A673 (cell line): Measurements from ENCODE around the gene NETO1. TPM values are rescaled to one million over a fixed set of nuclear protein-coding genes. Genes with fewer than 3 reads are reported as not detected.
A peak's percentile ranks its signal among the peaks of the same experiment; 100 is the strongest.

Source experiments
- BruUV-seq: library from RNA; stranded (reverse); fragments of 400-500 nt; replicated peaks from 2 replicates; lab custom pipeline; 2021; lab: Mats Ljungman, UMichigan
- CTCF ChIA-PET: fragments of 300-600 bp; sonication (Branson Sonifier 250); formaldehyde crosslinking; loops from one replicate; lab custom pipeline; 2022; ENCODE audit warnings: antibody characterized with exemption; lab: Charles Lee
- POLR2A ChIA-PET: fragments of 300-600 bp; sonication (Branson Sonifier 250); formaldehyde crosslinking; loops from one replicate; lab custom pipeline; 2022; ENCODE audit warnings: antibody characterized with exemption; ENCODE audit not compliant: low non-redundant PET; lab: Charles Lee
- DNase-seq: peaks from one replicate; pipeline ENCODE4 v3.0.0-alpha.2; 2015; ENCODE audit warnings: low spot score
- H3K27ac ChIP-seq: fragments of 200-600 bp; sonication (generic); 2 replicates; pipeline ENCODE4 v1.5.1; 2016; ENCODE audit warnings: mixed run types, low read depth, mild to moderate bottlenecking, mixed read lengths, antibody characterized with exemption, low read length; ENCODE audit not compliant: poor library complexity, severe bottlenecking
- H3K27me3 ChIP-seq: fragments of 200-600 bp; sonication (generic); replicated peaks from 2 replicates; pipeline ENCODE4 v1.6.1; 2017; ENCODE audit warnings: mixed run types, low read depth, mild to moderate bottlenecking, mixed read lengths, antibody characterized with exemption, low read length; ENCODE audit not compliant: insufficient read depth, poor library complexity
- H3K36me3 ChIP-seq: fragments of 200-600 bp; sonication (generic); 2 replicates; pipeline ENCODE4 v1.6.1; 2016; ENCODE audit warnings: mixed run types, mild to moderate bottlenecking, mixed read lengths, antibody characterized with exemption, low read length; ENCODE audit not compliant: insufficient read depth, poor library complexity, severe bottlenecking
- H3K4me1 ChIP-seq: fragments of 200-600 bp; sonication (generic); 2 replicates; pipeline ENCODE4 v1.6.1; 2017; ENCODE audit warnings: mixed run types, mild to moderate bottlenecking, mixed read lengths, antibody characterized with exemption, low read length; ENCODE audit not compliant: insufficient read depth, poor library complexity, severe bottlenecking
- H3K4me3 ChIP-seq: fragments of 200-600 bp; sonication (generic); 2 replicates; pipeline ENCODE4 v1.5.1; 2016; ENCODE audit warnings: low read depth, mixed run types, mild to moderate bottlenecking, mixed read lengths, low read length; ENCODE audit not compliant: poor library complexity, severe bottlenecking
- H3K9me3 ChIP-seq: fragments of 200-600 bp; sonication (generic); 2 replicates; pipeline ENCODE4 v1.6.1; 2016; ENCODE audit warnings: mixed run types, low read depth, mild to moderate bottlenecking, mixed read lengths, antibody characterized with exemption, low read length; ENCODE audit not compliant: poor library complexity, severe bottlenecking
- CTCF ChIP-seq: fragments of 300-800, 200-600 bp; sonication (generic); conservative IDR thresholded peaks from 2 replicates; pipeline ENCODE4 v1.5.1; 2017; ENCODE audit warnings: low read depth, mild to moderate bottlenecking, antibody characterized with exemption, low read length, moderate library complexity, mixed read lengths
- EZH2 ChIP-seq: fragments of 200-600 bp; sonication (generic); IDR thresholded peaks from 2 replicates; pipeline ENCODE4 v1.6.1; 2017; ENCODE audit warnings: borderline replicate concordance, low read depth, mild to moderate bottlenecking, mixed read lengths, antibody characterized with exemption, low read length; ENCODE audit not compliant: poor library complexity, severe bottlenecking
- intact Hi-C: fragments of 100-400 bp; cut with micrococcal nuclease; formaldehyde crosslinking; loops from one replicate; pipeline ENCODE4 v1.10.0; 2022; ENCODE audit not compliant: unreplicated experiment
- total RNA-seq: library from RNA; stranded (reverse); gene quantifications from 2 replicates; pipeline ENCODE4 v1.2.3, GENCODE V29; 2021

The NETO1 gene
- total RNA-seq, 1 experiment from 2014 or later, result 12.1 TPM

DNA sequence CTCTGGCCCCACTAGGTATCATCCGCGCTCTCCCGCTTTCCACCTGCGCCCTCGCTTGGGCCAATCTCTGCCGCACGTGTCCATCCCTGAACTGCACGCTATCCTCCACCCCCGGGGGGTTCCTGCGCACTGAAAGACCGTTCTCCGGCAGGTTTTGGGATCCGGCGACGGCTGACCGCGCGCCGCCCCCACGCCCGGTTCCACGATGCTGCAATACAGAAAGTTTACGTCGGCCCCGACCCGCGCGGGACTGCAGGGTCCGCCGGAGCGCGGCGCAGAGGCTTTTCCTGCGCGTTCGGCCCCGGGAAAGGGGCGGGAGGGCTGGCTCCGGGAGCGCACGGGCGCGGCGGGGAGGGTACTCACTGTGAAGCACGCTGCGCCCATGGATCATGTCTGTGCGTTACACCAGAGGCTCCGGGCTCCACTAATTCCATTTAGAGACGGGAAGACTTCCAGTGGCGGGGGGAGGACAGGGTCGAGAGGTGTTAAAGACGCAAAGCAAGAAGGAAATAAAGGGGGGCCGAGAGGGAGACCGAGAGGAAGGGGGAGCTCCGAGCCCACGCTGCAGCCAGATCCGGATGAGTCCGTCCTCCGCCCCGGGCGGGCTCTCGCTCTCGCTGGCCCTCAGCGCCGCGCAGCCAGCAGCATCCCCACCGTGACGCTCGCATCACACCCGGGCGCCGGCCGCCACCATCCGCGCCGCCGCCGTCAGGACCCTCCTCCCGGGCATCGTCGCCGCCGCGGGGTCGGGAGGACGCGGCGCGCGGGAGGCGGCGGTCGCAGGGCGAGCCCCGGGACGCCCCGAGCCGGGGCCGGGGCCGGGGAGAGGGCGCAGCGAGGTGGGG, 664 bp downstream of the NETO1 start:
- DNase-seq, result peak; percentile 23
- POLR2A ChIA-PET, result no interaction called here
- CTCF ChIA-PET, result no interaction called here
- intact Hi-C loops, result loop anchor here (5.0 kb wide), 1 partner anchor 95 kb away; no protein-coding TSS in a partner anchor
- TF ChIP-seq EZH2 (peak; percentile 57), CTCF (no peak)
- peak overlapping the region; percentile 51 for H3K4me3 ChIP-seq
- peaks cover 37% of the 10 kb centered on the region for H3K27me3 ChIP-seq
- H3K36me3 ChIP-seq, result no peaks in the 10 kb centered on the region
- H3K4me1 ChIP-seq, result no peaks in the 10 kb centered on the region
- H3K9me3 ChIP-seq, result no peaks in the 10 kb centered on the region
- no TSS peak for BruUV-seq
- no peak overlapping the region for H3K27ac ChIP-seq

DNA sequence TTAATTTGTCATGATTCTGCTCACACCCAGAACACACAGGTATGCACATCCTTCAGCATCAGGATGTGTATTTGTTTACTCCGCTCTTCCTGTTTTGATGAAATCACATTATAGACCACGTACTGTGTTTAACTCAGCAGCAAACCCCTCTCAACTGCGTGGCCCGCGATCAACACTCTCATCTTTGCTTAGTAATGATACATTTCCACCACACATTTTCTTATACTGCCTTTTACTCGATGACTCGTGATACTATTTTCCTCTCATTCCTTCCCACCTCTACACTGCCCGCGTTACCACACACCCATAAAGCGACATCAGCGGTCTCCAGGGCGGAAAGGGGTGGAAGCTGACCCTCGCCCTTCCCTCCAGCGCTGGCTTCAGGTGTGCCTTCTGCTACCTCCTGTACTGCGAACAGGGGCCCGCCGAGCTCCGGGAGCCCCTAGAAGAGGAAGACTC, 1.3 kb downstream of the NETO1 start:
- TF ChIP-seq CTCF (no peak), EZH2 (no peak)
- Histone ChIP-seq H3K9me3 (no peaks in the 10 kb centered on the region), H3K27me3 (peaks cover 37% of the 10 kb centered on the region), H3K4me3 (peak overlapping the region; percentile 51), H3K27ac (no peak overlapping the region), H3K4me1 (no peaks in the 10 kb centered on the region), H3K36me3 (no peaks in the 10 kb centered on the region)
- CTCF ChIA-PET, result no interaction called here
- no peak for DNase-seq
- BruUV-seq, result no TSS peak
- POLR2A ChIA-PET, result interaction anchor here (0.7 kb wide), 1 partner anchor 399 kb away, joined by 3 read pairs; no protein-coding TSS in a partner anchor
- intact Hi-C loops, result loop anchor here (5.0 kb wide), 1 partner anchor 94 kb away; no protein-coding TSS in a partner anchor

GRCh38 chr18:72863754-72864153, 4.0 kb downstream of the NETO1 start:
- CTCF ChIA-PET, result no interaction called here
- BruUV-seq, result no TSS peak
- H3K27ac ChIP-seq, result no peak overlapping the region
- TF ChIP-seq EZH2 (no peak), CTCF (no peak)
- H3K9me3 ChIP-seq, result no peaks in the 10 kb centered on the region
- H3K27me3 ChIP-seq, result peaks cover 26% of the 10 kb centered on the region
- H3K4me3 ChIP-seq, result no peak overlapping the region
- intact Hi-C loops, result no loop called here
- no peaks in the 10 kb centered on the region for H3K4me1 ChIP-seq
- no peaks in the 10 kb centered on the region for H3K36me3 ChIP-seq
- POLR2A ChIA-PET, result no interaction called here
- DNase-seq, result no peak
